ENCODE data around the gene KLHL22. TPM values are rescaled to one million over a fixed set of nuclear protein-coding genes. Genes with fewer than 3 reads are reported as not detected.
A peak's percentile ranks its signal among the peaks of the same experiment; 100 is the strongest.

The KLHL22 gene
- total and polyA plus RNA-seq, 2 of the 13 experiments (the other 11 are each of a cell fraction or from before 2014, with no cell fraction given), result 10.9 to 14.8 TPM

DNA sequence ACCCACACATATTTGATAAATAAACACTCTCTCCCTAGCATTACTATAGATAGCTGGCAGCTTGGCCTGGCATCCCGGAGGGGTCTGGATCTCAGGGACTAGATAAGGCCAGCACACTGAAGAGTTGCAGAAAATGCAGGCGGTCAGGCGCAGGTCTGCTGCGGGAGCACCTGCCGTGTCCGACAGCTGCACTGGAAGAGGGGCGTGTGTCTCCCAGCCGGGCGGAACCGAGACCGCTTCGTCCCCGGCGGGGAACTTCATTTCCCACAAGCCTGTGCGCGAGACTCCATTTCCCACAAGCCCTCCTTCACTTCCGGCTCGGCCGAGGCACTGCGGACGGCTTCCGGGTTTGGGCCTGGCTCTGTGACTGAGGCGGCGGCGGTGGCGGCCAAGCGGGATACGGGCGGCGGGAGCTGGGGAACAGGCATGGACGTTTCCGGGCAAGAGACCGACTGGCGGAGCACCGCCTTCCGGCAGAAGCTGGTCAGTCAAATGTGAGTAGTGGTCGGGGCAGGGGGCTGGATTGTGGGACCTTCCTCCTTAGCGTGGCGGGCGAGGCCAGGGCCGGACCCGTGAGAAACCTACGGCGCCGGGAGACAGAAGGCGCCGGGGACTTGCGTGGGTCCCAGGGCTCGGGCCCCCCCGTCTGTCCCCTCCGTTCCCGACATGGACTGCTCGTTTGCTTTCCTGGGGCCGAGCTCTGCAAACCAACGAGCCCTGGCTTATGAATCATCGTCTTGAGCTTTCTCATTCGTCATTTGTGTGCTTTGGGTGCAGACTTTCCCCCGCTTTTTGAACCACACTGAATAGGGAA lies 11.9 kb upstream of the KLHL22 start, which contains the start of gene MED15 (continued):
- TF ChIP-seq, protein P1, sequence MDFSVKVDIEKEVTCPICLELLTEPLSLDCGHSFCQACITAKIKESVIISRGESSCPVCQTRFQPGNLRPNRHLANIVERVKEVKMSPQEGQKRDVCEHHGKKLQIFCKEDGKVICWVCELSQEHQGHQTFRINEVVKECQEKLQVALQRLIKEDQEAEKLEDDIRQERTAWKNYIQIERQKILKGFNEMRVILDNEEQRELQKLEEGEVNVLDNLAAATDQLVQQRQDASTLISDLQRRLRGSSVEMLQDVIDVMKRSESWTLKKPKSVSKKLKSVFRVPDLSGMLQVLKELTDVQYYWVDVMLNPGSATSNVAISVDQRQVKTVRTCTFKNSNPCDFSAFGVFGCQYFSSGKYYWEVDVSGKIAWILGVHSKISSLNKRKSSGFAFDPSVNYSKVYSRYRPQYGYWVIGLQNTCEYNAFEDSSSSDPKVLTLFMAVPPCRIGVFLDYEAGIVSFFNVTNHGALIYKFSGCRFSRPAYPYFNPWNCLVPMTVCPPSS (IDR thresholded peaks at IDR 0.05), result no peak
- 0 out of 2 replicates have a peak, but pooled peaks have one; percentile 38 for TF ChIP-seq ZNF34 (CRISPR knock-in tag; IDR thresholded peaks at IDR 0.05; ENCODE audit: borderline replicate concordance)
- TF ChIP-seq, protein P2, sequence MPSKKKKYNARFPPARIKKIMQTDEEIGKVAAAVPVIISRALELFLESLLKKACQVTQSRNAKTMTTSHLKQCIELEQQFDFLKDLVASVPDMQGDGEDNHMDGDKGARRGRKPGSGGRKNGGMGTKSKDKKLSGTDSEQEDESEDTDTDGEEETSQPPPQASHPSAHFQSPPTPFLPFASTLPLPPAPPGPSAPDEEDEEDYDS (CRISPR knock-in tag; IDR thresholded peaks at IDR 0.05), result peak; percentile 61; the same call in 1 of the 2 replicates
- peak; percentile 50; the same call in 1 of the 2 replicates for TF ChIP-seq ZNF616 (CRISPR knock-in tag; IDR thresholded peaks at IDR 0.05; ENCODE audit: low read depth)
- TF ChIP-seq, protein P3, sequence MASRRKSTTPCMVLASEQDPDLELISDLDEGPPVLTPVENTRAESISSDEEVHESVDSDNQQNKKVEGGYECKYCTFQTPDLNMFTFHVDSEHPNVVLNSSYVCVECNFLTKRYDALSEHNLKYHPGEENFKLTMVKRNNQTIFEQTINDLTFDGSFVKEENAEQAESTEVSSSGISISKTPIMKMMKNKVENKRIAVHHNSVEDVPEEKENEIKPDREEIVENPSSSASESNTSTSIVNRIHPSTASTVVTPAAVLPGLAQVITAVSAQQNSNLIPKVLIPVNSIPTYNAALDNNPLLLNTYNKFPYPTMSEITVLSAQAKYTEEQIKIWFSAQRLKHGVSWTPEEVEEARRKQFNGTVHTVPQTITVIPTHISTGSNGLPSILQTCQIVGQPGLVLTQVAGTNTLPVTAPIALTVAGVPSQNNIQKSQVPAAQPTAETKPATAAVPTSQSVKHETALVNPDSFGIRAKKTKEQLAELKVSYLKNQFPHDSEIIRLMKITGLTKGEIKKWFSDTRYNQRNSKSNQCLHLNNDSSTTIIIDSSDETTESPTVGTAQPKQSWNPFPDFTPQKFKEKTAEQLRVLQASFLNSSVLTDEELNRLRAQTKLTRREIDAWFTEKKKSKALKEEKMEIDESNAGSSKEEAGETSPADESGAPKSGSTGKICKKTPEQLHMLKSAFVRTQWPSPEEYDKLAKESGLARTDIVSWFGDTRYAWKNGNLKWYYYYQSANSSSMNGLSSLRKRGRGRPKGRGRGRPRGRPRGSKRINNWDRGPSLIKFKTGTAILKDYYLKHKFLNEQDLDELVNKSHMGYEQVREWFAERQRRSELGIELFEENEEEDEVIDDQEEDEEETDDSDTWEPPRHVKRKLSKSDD (CRISPR knock-in tag; IDR thresholded peaks at IDR 0.05; ENCODE audit: low read depth), result peak; percentile 71; the same call in 1 of the 2 replicates
- no peak for TF ChIP-seq PTBP1 (IDR thresholded peaks at IDR 0.05; ENCODE audit: low read depth, low read length, poor library complexity, severe bottlenecking)
- peak; percentile 81 for TF ChIP-seq ZNF292 (CRISPR knock-in tag; IDR thresholded peaks at IDR 0.05; ENCODE audit: borderline replicate concordance, low read depth)
- TF ChIP-seq ZNF546 (CRISPR knock-in tag; conservative IDR thresholded peaks at IDR 0.05), result 0 out of 2 replicates have a peak, but pooled peaks have one; percentile 44
- TF ChIP-seq ZMYM3 (CRISPR knock-in tag; IDR thresholded peaks at IDR 0.05), result 0 out of 2 replicates have a peak, but pooled peaks have one; percentile 46
- peak; percentile 95 for TF ChIP-seq ZNF678 (CRISPR knock-in tag; IDR thresholded peaks at IDR 0.05)
- TF ChIP-seq JUND (CRISPR knock-in tag; IDR thresholded peaks at IDR 0.05), result no peak
- TF ChIP-seq, protein P4, sequence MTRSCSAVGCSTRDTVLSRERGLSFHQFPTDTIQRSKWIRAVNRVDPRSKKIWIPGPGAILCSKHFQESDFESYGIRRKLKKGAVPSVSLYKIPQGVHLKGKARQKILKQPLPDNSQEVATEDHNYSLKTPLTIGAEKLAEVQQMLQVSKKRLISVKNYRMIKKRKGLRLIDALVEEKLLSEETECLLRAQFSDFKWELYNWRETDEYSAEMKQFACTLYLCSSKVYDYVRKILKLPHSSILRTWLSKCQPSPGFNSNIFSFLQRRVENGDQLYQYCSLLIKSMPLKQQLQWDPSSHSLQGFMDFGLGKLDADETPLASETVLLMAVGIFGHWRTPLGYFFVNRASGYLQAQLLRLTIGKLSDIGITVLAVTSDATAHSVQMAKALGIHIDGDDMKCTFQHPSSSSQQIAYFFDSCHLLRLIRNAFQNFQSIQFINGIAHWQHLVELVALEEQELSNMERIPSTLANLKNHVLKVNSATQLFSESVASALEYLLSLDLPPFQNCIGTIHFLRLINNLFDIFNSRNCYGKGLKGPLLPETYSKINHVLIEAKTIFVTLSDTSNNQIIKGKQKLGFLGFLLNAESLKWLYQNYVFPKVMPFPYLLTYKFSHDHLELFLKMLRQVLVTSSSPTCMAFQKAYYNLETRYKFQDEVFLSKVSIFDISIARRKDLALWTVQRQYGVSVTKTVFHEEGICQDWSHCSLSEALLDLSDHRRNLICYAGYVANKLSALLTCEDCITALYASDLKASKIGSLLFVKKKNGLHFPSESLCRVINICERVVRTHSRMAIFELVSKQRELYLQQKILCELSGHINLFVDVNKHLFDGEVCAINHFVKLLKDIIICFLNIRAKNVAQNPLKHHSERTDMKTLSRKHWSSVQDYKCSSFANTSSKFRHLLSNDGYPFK (CRISPR knock-in tag; IDR thresholded peaks at IDR 0.05; ENCODE audit: borderline replicate concordance), result peak; percentile 93; the same call in 1 of the 2 replicates
- peak; percentile 69; the same call in 1 of the 2 replicates for TF ChIP-seq ZNF225 (CRISPR knock-in tag; IDR thresholded peaks at IDR 0.05)
- TF ChIP-seq ZSCAN9 (CRISPR knock-in tag; IDR thresholded peaks at IDR 0.05; ENCODE audit: borderline replicate concordance), result peak; percentile 86
- peak; percentile 95 for TF ChIP-seq SAP130 (CRISPR knock-in tag; IDR thresholded peaks at IDR 0.05; ENCODE audit: low read depth)
- TF ChIP-seq, protein P5, sequence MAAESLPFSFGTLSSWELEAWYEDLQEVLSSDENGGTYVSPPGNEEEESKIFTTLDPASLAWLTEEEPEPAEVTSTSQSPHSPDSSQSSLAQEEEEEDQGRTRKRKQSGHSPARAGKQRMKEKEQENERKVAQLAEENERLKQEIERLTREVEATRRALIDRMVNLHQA (CRISPR knock-in tag; IDR thresholded peaks at IDR 0.05), result no peak
- TF ChIP-seq ZNF749 (CRISPR knock-in tag; IDR thresholded peaks at IDR 0.05; ENCODE audit: borderline replicate concordance), result peak; percentile 72; the same call in 1 of the 2 replicates
- TF ChIP-seq FOXA1 (IDR thresholded peaks at IDR 0.05), result no peak
- TF ChIP-seq FOXA1 (CRISPR knock-in tag; IDR thresholded peaks at IDR 0.05), result no peak

Data from HepG2 (cell line).